GM19395 (cell line): ENCODE data around the gene CSNK1A1.
"Not testable (repeated sequence)": the region's sequence is repeated elsewhere in the genome, so short reads cannot be mapped to it uniquely, and the experiment has no call there.

Source experiments
- ATAC-seq: cut with Tn5 transposase; IDR thresholded peaks from one replicate; pipeline ENCODE4 v1.9.1; 2021; ENCODE audit warnings: mild to moderate bottlenecking, moderate library complexity; ENCODE audit not compliant: unreplicated experiment

CSNK1A1 gene

DNA sequence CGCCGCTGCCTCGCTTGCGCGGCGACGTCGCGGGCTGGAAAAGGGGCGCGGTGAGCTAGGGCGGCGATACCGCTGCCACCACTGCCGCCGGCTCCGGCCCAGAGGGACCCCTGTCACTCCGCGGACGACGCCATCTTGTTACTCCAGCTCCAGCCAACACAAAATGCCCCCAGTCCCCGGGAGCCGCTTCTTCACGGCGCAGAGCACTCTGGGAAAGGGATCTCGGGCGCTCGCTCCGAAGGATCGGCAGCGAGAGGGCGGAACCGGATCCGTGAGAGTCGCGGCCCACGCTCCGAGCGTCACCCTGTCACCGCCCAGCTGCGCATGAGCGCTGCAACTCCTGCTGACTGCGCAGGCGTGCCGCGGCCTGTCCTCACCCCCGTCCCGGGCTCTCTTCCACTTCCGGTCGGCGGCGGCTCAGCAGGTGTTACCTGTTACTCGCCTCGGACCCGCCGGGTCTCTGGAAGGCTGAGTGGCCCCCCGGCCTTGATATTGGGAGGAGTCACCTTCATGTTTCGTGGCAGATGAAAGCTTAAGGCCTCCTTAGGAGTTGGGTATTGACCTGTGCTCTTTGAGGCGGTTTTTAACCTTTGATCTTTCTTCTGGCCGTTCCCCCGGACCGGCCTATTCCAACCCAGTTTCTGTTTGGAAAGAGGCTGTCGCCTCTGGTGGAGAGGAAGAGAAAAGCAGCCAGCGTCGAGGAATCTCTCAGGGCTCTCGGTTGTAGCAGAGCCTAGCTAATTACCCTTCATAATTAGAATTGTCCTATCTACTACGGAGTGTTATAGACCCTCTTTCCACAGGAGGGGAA lies at the start of gene CSNK1A1:
Gene CSNK1A1, minus strand, starts transcription at position 213 of the 811 bp plus-strand sequence. CDS start 475 bp downstream, outside the sequence.
- peak; percentile 91 for ATAC-seq

DNA sequence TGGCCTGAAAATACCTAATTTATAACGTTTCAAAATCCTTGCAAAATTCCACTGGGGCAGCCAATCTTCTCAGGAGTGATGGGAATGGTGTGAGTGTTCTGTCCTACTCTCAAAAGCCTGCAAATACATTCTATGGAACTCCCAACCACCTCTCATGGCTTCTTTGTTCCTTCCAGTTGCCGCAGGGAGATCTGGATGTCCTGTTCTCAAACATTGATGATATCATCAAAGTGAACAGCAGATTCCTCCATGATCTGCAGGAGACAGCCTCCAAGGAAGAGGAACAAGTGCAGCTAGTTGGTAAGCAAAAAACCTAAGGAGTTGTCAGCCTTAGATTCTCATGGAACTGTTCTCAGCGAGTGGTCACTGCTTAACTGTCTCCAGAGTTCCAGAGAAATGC lies 49.7 kb upstream of the CSNK1A1 start:
- no peak for ATAC-seq

DNA sequence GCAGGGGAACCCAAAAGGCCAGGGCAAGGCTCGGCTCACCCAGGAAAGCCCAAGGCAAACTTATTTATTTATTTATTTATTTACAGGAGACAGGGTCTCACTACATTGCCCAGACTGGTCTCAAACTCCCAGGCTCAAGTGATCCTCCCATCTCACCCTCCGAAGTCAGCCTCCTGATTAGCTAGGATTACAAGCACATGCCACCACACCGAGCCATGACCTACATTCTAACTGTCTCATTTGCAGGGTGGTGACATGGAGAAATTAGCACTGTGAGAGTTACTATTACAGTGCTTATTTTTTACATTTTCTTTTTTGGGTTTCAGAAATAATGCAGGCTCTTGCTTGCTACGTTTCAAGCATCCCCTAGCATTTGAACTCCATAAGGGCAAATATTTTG lies 48.1 kb upstream of the CSNK1A1 start:
- ATAC-seq, result no peak

DNA sequence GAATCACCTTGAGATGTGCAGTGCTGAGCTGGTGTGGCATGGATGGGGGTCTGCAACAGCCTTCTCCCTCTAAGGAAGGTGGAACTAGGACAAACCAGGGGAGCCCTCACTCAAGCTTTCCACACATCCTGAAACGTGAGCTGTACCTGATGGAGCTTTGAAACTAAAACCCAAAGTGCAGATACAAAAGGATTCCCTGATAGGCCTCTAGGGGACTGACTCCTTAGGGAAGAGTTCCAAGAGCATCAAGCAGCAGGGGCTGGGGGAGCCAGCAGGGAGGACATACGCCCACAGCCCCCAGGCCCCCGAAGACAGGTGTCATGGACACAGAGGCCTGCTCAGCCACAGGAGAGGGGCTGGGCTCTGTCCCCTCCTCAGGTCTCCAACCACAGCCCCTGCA lies 47.7 kb upstream of the CSNK1A1 start:
- ATAC-seq, result no peak

DNA sequence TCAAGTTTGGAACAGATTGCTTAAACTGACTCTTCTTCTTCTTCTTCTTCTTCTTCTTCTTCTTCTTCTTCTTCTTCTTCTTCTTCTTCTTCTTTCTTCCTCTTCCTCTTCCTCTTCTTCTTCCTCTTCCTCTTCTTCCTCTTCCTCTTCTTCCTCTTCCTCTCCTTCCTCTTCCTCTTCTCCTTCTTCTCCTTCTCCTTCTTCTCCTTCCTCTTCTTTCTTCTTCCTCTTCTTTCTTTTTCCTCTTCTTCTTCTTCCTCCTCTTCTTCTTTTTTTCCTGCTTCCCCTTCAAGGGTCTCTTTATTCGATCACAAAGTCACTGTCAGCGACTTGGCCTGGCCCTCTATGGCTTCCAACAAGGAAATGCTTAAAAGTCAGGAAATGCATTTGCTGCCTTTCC lies 47.0 kb upstream of the CSNK1A1 start:
- ATAC-seq, result not testable (repeated sequence)

DNA sequence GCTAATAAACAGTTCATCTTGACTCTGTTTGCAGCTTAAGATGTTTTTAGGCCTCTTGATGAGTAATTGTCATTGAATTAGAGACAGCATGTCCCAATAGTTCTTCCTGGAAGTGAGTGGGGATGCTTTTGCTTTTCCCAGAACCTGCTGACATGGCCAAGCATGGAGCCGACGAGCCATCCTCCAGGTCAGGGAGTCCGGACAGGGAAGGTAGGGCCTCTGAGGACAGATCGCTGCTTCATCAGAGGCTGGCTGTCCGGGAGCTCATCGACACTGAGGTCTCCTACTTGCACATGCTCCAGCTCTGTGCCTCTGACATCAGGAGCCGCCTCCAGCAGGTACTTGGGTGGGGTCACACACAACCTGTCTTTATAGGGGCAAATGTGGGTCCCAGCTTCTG lies 46.4 kb upstream of the CSNK1A1 start:
- ATAC-seq, result no peak

DNA sequence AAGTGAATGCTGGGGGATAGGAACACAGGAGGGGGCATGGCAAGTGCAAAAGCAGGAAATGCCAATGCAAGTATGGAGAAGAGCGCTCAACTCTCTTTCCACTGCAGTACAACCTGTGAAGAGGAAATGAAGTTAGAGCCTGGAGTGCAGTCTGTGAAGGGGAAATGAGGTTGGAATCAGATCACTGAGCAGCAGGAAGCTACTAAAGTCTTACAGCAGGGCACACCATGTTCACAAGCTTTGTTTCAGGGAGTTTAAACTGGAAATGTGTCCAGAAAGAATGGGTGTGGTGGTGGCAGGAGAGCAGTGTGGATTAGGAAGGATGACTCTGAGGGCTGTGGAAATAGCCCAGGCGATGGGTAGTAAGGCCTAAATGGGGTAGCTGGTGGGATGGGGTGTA lies 45.5 kb upstream of the CSNK1A1 start:
- ATAC-seq, result no peak

DNA sequence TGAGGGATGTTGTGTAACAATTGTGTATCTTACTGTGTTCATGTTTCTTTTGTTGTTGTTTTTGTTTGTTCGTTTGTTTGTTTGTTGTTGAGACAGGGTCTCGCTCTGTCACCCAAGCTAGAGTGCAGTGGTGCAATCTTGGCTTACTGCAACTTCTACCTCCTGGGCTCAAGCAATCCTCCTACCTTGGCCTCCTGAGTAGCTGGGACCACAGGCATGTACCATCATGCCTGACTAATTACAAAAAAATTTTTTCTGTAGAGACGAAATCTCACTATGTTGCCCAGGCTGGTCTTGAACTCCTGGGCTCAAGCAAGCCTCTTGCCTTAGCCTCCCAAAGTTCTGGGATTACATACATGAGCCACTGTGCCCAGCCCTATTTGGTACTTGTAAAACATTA lies 43.9 kb upstream of the CSNK1A1 start:
- not testable (repeated sequence) for ATAC-seq

DNA sequence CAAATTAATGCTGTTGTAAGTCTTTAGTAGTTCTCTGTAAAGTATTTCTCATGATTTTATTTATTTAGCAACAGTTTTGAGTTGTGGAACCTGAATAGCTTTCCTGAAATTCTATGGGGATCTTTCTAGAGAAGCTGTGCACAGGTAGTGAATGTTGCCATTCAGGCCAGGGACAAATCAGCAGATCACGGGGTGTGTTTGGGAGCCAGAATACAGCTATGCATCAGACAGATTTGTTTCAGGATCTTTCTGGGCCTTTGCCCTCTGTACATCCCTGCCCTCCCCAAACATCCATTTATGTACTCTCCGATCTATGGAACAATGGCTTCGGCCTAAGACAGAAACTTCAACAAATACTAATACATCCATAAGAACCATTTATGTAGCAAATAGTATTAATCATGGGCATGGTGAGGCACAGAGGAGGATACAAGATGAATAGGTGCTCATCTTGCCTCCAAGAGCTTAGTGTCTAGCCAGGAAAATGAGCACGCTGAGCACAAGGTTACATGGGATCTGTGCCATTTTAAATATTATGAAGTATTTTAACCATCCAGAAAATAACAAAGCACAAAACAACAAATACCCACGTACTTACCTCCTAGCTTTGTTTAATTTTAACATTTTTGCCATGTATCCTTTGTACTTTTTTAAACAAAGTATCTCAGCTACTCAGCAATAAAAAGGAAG lies 43.1 kb upstream of the CSNK1A1 start:
- ATAC-seq, result no peak

DNA sequence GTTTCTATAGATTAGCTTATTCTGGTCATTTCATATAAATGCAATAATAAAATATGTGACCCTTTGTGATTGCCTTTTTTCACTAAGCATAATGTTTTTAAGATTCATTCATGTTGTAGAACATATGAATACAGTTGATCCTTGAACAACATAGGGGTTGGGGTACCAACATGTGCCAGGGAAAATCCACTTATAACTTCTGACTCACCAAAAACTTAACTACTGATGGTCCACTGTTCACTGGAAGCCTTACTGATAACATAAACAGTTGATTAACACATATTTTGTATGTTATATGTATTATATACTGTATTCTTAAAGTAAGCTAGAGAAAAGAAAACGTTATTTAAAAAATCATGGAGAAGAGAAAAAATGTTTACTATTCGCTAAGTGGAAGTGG lies 42.1 kb upstream of the CSNK1A1 start:
- no peak for ATAC-seq

DNA sequence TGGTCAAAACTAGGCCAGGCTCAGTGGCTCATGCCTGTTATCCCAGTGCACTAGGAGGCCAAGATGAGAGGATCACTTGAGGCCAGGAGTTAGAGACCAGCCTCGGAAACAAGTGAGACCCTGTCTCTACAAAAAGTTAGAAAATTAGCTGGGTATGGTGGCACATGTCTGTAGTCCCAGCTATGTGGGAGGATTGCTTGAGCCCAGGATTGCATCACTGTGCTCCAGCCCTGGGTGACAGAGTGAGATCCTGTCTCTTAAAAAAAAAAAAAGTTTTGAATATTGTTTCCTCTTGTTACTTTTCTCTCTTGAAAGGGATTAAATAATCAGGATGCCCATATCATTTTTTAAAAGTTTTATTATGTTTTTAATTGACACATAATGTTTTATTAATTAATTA lies 37.7 kb upstream of the CSNK1A1 start:
- ATAC-seq, result no peak

DNA sequence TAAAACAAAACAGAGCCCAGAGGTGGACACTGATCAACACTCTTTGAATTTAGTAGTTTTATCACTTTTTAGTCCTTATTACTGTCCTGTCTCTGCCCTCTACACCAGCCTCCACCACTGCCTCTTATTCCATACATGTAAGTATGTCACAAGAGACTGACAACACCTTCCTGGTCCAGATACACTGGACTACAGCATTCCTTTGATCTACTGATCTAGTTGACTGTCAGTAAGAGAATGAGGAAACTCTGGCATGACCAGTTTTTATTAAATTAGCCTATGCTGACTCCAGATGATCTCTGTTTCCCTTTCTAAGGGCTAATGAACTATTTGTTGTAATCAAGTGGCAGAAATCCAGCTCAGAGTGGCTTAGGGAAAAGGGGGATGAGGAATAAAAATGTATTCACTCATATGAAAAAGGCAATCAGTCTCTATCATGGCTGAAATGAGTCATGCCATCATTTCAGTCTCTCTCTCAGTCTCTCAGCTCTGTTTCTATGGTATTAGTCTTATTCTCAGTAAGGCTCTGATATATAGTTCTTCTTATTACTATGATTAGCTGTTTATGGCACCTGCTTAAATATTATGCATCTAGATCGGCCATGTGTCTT lies 35.6 kb upstream of the CSNK1A1 start:
- peak; percentile 63 for ATAC-seq

DNA sequence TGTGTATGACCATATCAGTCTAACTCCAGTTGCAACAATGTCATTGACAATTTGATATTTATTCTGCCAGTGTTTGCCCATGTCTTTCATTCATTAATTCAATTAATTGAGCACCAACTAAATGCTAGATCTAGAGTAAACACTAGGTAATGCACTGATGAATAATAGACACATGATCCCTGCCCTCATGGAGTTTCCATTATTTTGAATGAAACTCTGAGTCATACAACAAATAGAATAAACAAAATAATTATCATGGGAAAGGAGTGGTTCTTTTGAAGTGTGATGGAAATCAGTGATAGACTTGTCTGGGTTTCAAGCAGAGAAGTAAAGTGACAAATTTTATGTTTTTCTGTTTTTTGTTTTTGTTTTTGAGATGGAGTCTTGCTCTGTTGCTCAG lies 34.7 kb upstream of the CSNK1A1 start:
- ATAC-seq, result no peak

DNA sequence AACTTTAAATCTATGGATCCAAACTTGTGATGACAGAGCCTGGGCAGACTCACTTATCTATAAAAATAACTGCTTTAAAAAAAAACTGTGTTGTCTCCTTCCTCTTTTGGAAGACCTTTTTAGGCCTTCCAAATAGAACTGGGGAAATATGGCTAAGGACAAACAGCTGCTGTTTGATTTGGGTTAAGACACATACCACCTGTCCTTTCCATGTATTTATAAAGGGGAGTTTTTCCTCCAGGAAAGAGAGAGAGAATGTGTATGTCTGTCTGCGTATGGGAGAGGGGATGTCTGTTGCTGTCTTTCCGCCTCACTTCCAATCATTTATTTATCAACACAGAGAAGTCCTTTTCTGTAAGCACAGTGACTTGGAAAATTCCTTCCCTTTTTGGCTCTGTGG lies 32.9 kb upstream of the CSNK1A1 start:
- ATAC-seq, result no peak

DNA sequence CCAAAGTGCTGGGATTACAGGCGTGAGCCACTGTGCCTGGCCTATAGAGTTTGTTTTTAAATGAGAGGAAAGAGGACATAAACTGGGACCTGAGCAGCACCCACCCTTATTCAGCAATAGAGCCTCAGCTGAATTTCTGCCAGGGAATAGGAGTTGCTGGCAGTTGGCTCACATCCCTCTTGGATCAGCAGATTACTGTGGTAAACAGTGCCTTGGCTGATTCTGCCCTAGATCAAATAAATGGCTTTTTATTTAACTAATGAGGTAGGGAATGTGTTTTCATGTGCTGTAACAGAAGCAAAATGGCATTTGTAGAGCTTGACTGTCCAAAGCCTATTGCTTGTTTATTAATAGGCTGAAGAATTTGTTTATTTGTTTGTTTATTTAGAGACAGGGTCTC lies 32.2 kb upstream of the CSNK1A1 start:
- no peak for ATAC-seq

DNA sequence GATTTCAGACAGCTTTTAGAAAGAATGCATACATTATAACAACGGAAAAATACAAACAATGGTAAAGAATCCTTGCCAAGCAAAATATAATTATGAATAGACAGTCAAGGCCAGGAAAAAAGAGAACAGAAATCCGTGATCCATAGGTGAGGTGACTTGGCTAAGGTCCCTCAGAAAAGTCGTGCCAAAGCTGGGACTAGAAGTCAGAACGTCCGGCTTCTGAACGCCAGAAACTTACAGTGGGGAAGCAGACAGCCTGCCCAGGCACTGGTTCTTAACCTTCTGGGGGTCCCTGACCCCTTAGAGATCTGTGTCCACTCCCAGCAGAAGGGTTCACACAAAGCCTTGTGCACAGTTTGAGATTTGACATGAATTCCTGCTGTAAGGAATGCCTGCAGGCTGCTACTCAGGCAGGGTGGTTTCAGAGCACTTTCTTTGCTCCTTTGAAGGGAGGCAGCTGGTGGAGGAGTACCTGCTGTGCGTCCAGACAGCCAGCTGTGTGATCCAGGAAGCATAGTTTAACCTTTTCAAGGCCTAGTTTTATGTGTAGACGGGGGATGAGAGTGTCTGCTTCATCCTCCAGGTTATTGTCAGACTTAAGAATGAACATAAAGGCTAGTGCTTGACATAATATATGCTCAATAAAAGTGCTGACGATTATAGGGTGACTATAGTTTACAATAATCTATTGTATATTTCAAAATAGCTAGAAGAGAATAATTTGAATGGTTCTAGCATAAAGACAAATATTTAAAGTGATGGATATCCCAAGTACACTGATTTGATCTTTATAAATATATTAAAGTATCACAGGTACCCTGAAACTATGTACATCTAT lies 30.9 kb upstream of the CSNK1A1 start:
- ATAC-seq, result no peak

DNA sequence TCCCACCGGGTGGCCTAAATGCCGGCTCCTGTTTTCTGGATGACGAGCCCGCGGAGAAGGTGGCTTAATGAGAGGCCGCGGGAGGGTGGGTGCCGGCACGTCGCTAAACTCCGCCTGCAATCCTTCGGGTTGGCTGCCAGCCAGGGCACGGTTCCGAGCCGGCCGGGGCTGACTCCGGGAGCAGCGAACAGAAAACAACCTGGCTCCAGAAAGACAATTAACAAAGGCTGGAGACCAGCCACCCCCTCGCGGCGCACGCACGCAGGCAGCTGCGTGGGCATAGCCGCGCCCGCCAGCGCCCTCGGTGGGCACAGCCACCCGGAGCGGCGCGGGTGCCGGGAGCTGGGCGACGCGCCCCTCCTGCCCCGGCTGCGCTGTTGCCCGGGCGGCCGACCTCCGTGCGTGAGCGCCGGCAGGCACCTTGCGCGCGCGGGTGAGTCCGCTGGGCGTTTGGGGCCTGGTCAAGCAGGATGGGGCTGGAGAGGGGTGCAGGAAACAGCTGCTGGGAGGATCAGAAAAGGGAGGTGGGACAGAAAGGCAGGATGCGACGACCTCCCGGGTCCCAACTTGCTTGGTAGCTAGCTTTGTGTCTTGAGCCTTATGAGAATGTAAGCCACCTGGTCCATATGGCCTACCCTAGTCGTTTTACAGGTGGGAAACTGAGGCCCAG lies 30.1 kb upstream of the CSNK1A1 start, which contains the start of gene ARHGEF37:
Gene ARHGEF37, plus strand, starts transcription at position 307 of the 670 bp plus-strand sequence. CDS start 16,272 bp downstream, outside the sequence.
- no peak for ATAC-seq

DNA sequence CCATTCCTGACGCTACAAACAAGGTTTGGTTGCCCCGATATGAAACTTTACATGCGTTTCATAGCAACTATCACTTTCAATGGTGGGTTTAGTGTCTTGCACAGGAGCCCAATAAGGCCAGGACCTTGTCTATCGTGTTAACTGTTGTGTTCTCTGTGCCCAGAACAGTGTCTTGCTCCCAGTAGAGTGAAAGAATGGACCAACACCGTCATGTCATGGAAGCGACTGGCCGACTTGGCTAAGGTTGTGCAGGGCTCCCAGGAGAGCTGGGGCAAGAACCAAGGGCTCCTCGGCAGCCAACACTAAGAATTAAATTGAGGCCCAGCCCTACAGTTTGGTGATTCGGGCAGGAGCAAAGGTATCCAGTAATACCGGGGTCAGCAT lies 29.6 kb upstream of the CSNK1A1 start:
- no peak for ATAC-seq

DNA sequence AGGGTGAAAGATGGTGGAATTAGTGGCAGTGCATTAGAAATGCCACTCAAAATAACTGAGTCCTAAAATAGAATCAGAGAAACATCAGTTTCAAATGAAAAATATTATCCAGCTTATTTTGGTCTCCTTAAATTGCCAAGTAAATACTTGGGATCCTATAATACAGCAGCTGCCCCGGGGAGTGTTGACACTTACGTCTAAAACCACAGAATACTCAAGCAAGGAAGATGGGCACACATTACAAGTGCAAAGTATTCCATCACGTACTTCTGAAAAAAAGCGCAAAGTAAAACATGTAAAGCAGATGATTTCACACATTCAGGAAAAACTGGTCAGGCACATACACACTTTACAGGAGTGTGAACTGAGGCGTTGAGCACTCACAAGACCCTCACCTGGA lies 27.7 kb upstream of the CSNK1A1 start:
- ATAC-seq, result no peak

DNA sequence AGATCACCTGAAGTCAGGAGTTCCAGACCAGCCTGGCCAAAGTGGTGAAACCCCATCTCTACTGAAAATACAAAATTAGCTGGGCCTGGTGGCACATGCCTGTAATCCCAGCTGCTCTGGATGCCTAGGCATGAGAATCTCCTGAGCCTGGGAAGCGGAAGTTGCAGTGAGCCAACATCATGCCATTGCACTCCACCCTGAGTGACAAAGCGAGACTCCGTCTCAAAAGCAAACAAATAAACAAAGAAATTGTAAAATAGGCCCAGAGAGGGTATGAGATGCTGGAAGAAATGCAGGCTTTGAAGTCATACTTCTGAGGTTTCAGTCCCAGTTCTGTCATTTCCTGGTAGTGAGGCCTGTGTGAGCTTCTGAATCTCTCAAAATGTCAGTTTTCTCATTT lies 24.8 kb upstream of the CSNK1A1 start:
- ATAC-seq, result peak; percentile 68
